ENCODE results near the gene TMED3.
"Not testable (repeated sequence)": the region's sequence is repeated elsewhere in the genome, so short reads cannot be mapped to it uniquely, and the experiment has no call there.

Gene TMED3

DNA sequence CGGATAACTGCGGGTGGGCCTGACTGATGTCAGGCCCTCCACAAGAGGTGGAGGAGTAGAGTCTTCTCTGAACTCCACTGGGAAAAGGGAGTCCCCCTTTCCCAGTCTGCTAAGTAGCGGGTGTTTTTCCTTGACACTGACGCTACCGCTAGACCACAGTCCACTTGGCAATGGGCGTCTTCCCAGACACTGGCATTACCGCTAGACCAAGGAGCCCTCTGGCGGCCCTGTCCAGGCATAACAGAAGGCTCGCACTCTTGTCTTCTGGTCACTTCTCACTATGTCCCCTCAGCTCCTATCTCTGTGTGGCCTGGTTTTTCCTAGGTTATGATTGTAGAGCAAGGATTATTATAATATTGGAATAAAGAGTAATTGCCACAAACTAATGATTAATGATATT, 9.1 kb downstream of the TMED3 start:
- not testable (repeated sequence) for DNase-seq

DNA sequence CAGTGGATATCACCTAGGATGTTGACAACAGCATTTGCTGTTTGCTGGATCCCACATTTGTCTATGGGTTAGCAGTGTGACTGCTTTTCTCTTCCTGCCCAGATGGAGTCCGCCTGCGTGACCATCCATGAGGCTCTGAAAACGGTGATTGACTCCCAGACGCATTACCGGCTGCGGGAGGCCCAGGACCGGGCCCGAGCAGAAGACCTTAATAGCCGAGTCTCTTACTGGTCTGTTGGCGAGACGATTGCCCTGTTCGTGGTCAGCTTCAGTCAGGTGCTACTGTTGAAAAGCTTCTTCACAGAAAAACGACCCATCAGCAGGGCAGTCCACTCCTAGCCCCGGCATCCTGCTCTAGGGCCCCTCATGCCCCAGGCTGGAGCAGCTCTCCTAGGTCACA, 11.0 kb downstream of the TMED3 start:
- DNase-seq = no peak

GRCh38 chr15:79322306-79322705, 11.4 kb downstream of the TMED3 start:
- no peak for DNase-seq

- no peak for DNase-seq
Measured at GRCh38 chr15:79322945-79323344, 12.0 kb downstream of the TMED3 start.

- no peak for DNase-seq
Measured at GRCh38 chr15:79329171-79329611, 18.3 kb downstream of the TMED3 start.

DNA sequence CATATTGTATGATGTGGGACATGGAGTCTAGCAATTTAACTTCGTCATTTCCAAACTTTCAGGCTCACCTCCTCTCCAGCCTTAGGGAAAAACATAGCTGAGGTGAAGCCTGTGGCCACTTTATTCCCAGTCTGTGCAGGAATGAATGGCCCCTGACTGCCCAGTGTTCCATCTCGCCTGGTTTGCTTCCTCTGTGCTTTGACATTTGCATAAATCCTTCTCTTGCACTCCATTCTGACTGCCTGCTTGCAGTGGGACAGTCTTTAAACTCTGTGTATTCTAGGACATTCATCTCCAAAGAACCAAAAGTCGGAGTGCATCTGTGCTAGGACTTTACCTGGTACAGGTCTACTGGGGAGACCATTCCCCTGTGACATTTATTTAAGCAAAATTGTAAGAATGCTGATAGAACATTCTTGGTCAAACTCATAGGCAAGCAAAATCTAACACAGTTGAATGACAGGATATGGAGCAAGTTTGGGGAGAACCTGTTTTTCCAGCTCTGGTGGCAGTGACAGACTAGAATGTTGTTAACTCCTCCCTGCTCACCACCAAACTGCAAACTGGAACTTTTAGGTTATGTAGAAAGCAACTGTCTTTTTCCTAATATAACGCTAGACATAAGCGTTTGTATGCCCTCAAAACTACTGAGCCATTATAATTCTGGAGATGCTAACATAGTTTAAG, 22.1 kb downstream of the TMED3 start:
- DNase-seq = no peak

- DNase-seq = no peak
Measured at GRCh38 chr15:79337591-79337990, 26.7 kb downstream of the TMED3 start.

DNA sequence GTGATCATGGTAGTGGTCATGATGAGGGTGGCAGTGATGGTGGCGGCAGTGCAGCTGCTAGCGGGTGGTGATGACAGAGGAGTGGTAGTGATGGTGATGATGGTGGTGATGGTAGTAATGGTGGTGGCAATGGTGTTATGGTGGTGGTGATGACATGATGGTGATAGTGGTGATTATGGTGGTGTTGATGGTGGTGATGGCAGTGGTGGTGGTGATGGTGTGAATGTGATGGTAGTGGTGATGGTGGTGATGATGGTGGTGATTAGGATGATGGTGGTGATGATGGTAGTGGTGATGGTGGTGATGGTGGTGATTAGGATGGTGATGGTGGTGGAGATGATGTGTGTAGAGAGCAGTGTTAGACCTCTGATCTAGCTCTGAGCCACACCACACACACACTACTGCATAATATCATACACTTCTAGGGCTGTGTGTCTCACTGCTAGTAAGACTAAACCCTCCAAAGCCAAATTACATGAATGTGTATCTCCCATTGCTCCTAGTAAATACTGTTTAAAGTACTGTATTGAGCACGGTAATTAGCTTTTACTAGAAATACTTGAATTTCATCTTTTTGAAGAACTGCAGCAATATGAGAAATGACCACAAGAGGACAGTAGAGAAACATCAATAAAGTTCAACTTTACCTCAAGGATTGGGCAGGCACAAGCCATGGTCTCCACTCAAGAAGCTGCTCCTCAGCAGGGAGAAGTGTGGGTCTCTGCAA, 28.8 kb downstream of the TMED3 start:
- no peak for DNase-seq

DNA sequence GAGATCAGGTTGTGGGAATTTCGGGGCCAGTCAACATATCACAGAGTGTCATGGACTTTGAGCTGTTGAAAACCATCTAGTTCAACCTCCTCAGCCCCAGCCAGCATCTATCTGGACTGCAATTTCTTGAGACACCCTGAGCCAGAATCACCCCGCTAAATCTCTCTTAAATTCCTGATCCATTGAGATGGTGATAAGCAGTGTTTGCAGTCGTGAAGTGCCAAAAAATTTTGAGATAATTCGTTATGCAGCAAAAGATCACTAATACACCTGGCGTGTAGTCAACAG, 29.3 kb downstream of the TMED3 start:
- no peak for DNase-seq

DNA sequence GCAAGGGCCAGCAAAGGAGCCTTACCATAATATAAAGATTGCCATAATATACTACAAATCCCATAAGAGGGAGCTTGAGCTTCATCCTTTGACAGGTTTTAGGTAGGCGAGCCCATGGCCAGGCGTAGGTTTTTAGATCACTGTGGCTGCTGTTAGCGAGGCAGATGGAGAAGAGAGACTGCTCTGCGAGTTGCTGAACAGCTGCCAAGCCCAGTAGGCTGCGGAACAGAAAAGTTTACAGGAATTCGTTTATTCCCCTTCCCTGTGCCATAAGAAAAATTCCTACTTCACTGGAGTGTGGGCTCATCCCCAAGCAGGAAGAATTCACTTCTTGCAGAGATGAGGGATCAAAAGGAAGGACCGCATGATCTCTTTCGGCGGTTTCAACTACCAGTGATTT, 30.5 kb downstream of the TMED3 start:
- no peak for DNase-seq

- no peak for DNase-seq
Measured at GRCh38 chr15:79349525-79349924, 38.6 kb downstream of the TMED3 start.

DNA sequence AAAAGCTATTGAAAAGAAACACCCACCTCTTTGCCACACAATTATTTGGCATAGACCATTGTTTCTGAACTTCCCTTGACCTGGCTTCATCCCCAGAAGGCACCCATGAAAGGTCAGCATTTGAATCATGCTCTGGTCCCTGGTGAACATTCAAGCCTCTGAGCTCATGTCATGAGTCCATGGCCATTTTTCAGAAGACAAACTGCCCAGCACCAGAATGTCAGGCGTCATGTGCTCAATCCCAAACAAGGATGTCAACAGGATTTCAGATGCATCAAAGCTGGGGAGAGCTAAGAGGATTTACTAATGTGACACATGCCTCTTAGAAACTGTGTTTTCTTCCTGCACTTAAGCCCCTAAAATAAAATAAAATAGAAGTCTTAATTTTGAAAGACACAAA, 41.3 kb downstream of the TMED3 start:
- no peak for DNase-seq

GRCh38 chr15:79357566-79357965, 46.7 kb downstream of the TMED3 start:
- DNase-seq = no peak

DNA sequence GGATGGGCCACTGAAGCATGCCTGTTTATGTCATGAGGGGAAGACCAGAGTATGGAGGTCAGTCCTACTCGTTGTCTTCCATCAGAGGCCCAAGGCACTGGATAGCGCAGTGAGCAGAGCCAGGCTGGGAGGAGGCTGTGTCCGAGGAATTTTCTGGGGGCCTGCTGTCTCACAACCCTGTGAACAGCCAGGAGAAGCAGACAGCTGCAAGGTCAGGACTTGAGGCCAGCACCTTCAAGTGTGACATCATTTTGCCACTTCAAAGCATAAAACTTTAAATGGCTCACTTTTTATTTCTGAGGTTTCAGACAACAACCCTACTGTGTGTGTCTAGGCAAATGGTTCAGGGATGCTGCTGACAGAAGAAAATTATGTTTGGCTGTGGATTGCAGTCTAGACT, 47.2 kb downstream of the TMED3 start:
- no peak for DNase-seq

- no peak for DNase-seq
Measured at GRCh38 chr15:79364571-79365240, 53.8 kb downstream of the TMED3 start.

DNA sequence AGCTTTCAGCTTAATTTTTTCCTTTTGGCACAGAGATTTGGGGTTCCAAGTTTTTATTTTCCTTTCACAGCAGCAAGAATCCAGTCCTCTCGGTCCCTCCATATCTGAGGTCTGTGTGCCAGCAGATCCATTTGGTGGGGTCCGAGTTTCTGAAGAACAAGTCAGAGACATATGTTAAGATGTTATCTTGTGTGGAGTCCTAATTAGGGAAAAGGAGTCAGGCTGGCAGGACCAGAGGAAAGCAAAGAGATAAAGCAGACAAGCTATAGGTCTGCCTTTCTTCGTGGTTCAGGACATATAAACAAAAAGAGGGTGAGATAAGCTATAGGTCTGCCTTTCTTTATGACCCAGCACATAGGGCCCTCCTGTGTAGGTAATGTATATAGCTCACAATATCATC, 54.9 kb downstream of the TMED3 start:
- no peak for DNase-seq

GRCh38 chr15:79366691-79367090, 55.8 kb downstream of the TMED3 start:
- no peak for DNase-seq

- no peak for DNase-seq
Measured at GRCh38 chr15:79370716-79371115, 59.8 kb downstream of the TMED3 start.

GRCh38 chr15:79371591-79371990, 60.7 kb downstream of the TMED3 start:
- no peak for DNase-seq

DNA sequence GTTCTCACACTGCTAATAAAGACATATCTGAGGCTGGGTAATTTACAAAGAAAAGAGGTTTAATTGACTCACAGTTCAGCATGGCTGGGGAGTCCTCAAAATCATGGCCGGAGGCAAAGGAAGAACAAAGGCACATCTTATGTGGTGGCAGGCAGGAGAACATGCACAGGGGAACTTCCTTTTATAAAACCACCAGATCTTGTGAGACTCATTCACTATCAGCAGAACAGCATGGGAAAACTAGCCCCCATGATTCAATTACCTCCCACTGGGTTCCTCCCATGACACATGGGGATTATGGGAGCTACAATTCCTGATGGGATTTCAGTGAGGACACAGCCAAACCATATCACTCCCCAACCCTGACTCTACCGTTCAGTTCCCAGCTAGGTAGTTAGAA, 61.5 kb downstream of the TMED3 start:
- DNase-seq = no peak
